Neuronal stem cell (in vitro differentiated cells): ENCODE data around the gene TMED9.
A peak's percentile ranks its signal among the peaks of the same experiment; 100 is the strongest.

ENCODE experiments used
- DNase-seq: peaks from one replicate; pipeline ENCODE4 v3.0.0-alpha.2; 2013; ENCODE audit warnings: low spot score
- H2AFZ ChIP-seq: one replicate; pipeline ENCODE4 v1.6.1; 2013; ENCODE audit warnings: mild to moderate bottlenecking, low read length, inconsistent platforms
- H2AK5ac ChIP-seq: 2 replicates; pipeline ENCODE4 v1.6.1; 2013; ENCODE audit warnings: low read depth, mild to moderate bottlenecking, inconsistent platforms, low read length, moderate library complexity, mixed read lengths
- H2BK120ac ChIP-seq: 2 replicates; pipeline ENCODE4 v1.6.1; 2013; ENCODE audit warnings: low read depth, mild to moderate bottlenecking, inconsistent platforms, low read length, moderate library complexity, mixed read lengths
- H2BK12ac ChIP-seq: one replicate; pipeline ENCODE4 v1.6.1; 2013; ENCODE audit warnings: low read length, inconsistent platforms
- H2BK15ac ChIP-seq: 2 replicates; pipeline ENCODE4 v1.6.1; 2013; ENCODE audit warnings: mild to moderate bottlenecking, low read length, inconsistent platforms, mixed read lengths
- H2BK5ac ChIP-seq: one replicate; pipeline ENCODE4 v1.6.1; 2013; ENCODE audit warnings: inconsistent platforms, mild to moderate bottlenecking, low read length, moderate library complexity
- H3K14ac ChIP-seq: one replicate; pipeline ENCODE4 v1.6.1; 2013; ENCODE audit warnings: low read length, inconsistent platforms
- H3K18ac ChIP-seq: 2 replicates; pipeline ENCODE4 v1.6.1; 2013; ENCODE audit warnings: low read length, inconsistent platforms
- H3K23ac ChIP-seq: 2 replicates; pipeline ENCODE4 v1.6.1; 2013; ENCODE audit warnings: low read depth, mild to moderate bottlenecking, mixed read lengths, low read length, inconsistent platforms; ENCODE audit not compliant: poor library complexity
- H3K27ac ChIP-seq: replicated peaks from 3 replicates; pipeline ENCODE4 v1.5.1; 2013; ENCODE audit warnings: low read length, inconsistent platforms
- H3K27me3 ChIP-seq, 3 experiments: 2 replicates each; pipeline ENCODE4 v1.6.1; 2013; ENCODE audit warnings: low read length in 3 of 3, mild to moderate bottlenecking in 2 of 3, inconsistent platforms in 1 of 3, low read depth in 1 of 3, mixed read lengths in 1 of 3, moderate library complexity in 1 of 3; ENCODE audit not compliant: control insufficient read depth in 3 of 3, insufficient read depth in 3 of 3
- H3K36me3 ChIP-seq, 2 donors: replicated peaks in 1 of 2; 2 replicates each; pipeline ENCODE4 v1.6.1; 2013; ENCODE audit warnings: low read length in 2 of 2; ENCODE audit not compliant: control insufficient read depth in 2 of 2, insufficient read depth in 2 of 2
- H3K4ac ChIP-seq: 2 replicates; pipeline ENCODE4 v1.6.1; 2013; ENCODE audit warnings: inconsistent platforms, mild to moderate bottlenecking, low read length, moderate library complexity
- H3K4me1 ChIP-seq, 2 donors: 1 replicate in 1 of 2; 2 replicates in 1 of 2; pipeline ENCODE4 v1.6.1; 2013; ENCODE audit warnings: low read length in 2 of 2, low read depth in 1 of 2; ENCODE audit not compliant: control insufficient read depth in 2 of 2, insufficient read depth in 1 of 2
- H3K4me2 ChIP-seq: one replicate; pipeline ENCODE4 v1.6.1; 2013; ENCODE audit warnings: mild to moderate bottlenecking, low read length, inconsistent platforms; ENCODE audit not compliant: insufficient read depth, poor library complexity, severe bottlenecking
- H3K4me3 ChIP-seq, 2 donors: 2 replicates each; pipeline ENCODE4 v1.5.1; 2013; ENCODE audit warnings: low read length in 2 of 2, mild to moderate bottlenecking in 2 of 2, inconsistent platforms in 1 of 2, moderate library complexity in 1 of 2
- H3K79me1 ChIP-seq: one replicate; pipeline ENCODE4 v1.6.1; 2013; ENCODE audit warnings: low read depth, mild to moderate bottlenecking, inconsistent platforms, low read length, moderate library complexity
- H3K9ac ChIP-seq: one replicate; pipeline ENCODE4 v1.6.1; 2013; ENCODE audit warnings: mild to moderate bottlenecking, low read depth, low read length, inconsistent platforms; ENCODE audit not compliant: poor library complexity
- H3K9me3 ChIP-seq, 2 donors: replicated peaks in 1 of 2; 2 replicates each; pipeline versions ENCODE3 to v1.6.1; 2013; ENCODE audit warnings: low read length in 2 of 2, mild to moderate bottlenecking in 2 of 2, inconsistent platforms in 1 of 2, low read depth in 1 of 2, mixed read lengths in 1 of 2, moderate library complexity in 1 of 2; ENCODE audit not compliant: control insufficient read depth in 2 of 2, insufficient read depth in 1 of 2
- H4K8ac ChIP-seq: one replicate; pipeline ENCODE4 v1.6.1; 2013; ENCODE audit warnings: low read depth, mild to moderate bottlenecking, inconsistent platforms, low read length, moderate library complexity
- H4K91ac ChIP-seq: one replicate; pipeline ENCODE4 v1.6.1; 2013; ENCODE audit warnings: low read length, low read depth, mild to moderate bottlenecking, inconsistent platforms; ENCODE audit not compliant: poor library complexity
- WGBS, 2 donors: extraction: QIAGEN DNeasy Blood & Tissue Kit; methylation state at CpG; one replicate each; pipeline ENCODE4 v1.1.7; 2013; ENCODE audit warnings: missing lambda C conversion rate in 2 of 2, mixed read lengths in 1 of 2; ENCODE audit not compliant: insufficient read length in 2 of 2, insufficient replicate concordance in 1 of 2; ENCODE audit errors: extremely low coverage in 2 of 2; 5-methylcytosine and 5-hydroxymethylcytosine counted together

Gene TMED9

GRCh38 chr5:177546258-177546741 lies 45.7 kb upstream of the TMED9 start:
- H3K36me3 ChIP-seq = peaks cover 6 to 60% of the 10 kb centered on the region in 2 donors
- no peak overlapping the region for H2AK5ac ChIP-seq
- H2BK15ac ChIP-seq = no peak overlapping the region
- no peak overlapping the region for H3K9ac ChIP-seq
- no CpG with 5 or more reads among the region's 1 CpG for WGBS, 2 donors
- H3K14ac ChIP-seq = no peak overlapping the region
- no peaks in the 10 kb centered on the region for H3K27me3 ChIP-seq
- no peak overlapping the region for H3K23ac ChIP-seq
- H2AFZ ChIP-seq = no peak overlapping the region
- H3K9me3 ChIP-seq = no peaks in the 10 kb centered on the region
- H3K4me1 ChIP-seq = peaks cover 17 to 27% of the 10 kb centered on the region in 2 donors
- H3K4ac ChIP-seq = no peak overlapping the region
- H2BK120ac ChIP-seq = no peak overlapping the region
- H2BK12ac ChIP-seq = no peak overlapping the region
- no peak overlapping the region for H3K18ac ChIP-seq
- no peak for DNase-seq
- no peak overlapping the region for H4K8ac ChIP-seq
- no peak overlapping the region for H3K4me3 ChIP-seq
- no peaks in the 10 kb centered on the region for H3K79me1 ChIP-seq
- no peak overlapping the region for H4K91ac ChIP-seq
- H3K4me2 ChIP-seq = no peak overlapping the region
- no peak overlapping the region for H2BK5ac ChIP-seq
- peak overlapping the region; percentile 14 for H3K27ac ChIP-seq

- H2BK120ac ChIP-seq = no peak overlapping the region
- peaks cover 10 to 62% of the 10 kb centered on the region in 2 donors for H3K36me3 ChIP-seq
- no CpG with 5 or more reads among the region's 3 CpGs for WGBS, 2 donors
- no peak for DNase-seq
- no peak overlapping the region for H2BK15ac ChIP-seq
- H3K14ac ChIP-seq = no peak overlapping the region
- H2AFZ ChIP-seq = no peak overlapping the region
- H2BK5ac ChIP-seq = no peak overlapping the region
- peak overlapping the region; percentile 6 for H3K9ac ChIP-seq
- H2BK12ac ChIP-seq = no peak overlapping the region
- H3K4me1 ChIP-seq = peaks cover 17 to 24% of the 10 kb centered on the region in 2 donors
- H3K4ac ChIP-seq = no peak overlapping the region
- H3K4me3 ChIP-seq = no peak overlapping the region
- no peaks in the 10 kb centered on the region for H3K27me3 ChIP-seq
- H3K23ac ChIP-seq = no peak overlapping the region
- H4K91ac ChIP-seq = no peak overlapping the region
- H3K79me1 ChIP-seq = no peaks in the 10 kb centered on the region
- no peak overlapping the region for H4K8ac ChIP-seq
- no peak overlapping the region for H3K27ac ChIP-seq
- H3K18ac ChIP-seq = no peak overlapping the region
- no peaks in the 10 kb centered on the region for H3K9me3 ChIP-seq
- H2AK5ac ChIP-seq = no peak overlapping the region
- H3K4me2 ChIP-seq = no peak overlapping the region
Observed at GRCh38 chr5:177547736-177548135, 44.3 kb upstream of the TMED9 start.

- H3K27ac ChIP-seq = no peak overlapping the region
- no peak overlapping the region for H2BK15ac ChIP-seq
- H3K79me1 ChIP-seq = peaks cover 3% of the 10 kb centered on the region
- no peaks in the 10 kb centered on the region for H3K27me3 ChIP-seq
- no peak overlapping the region for H3K9ac ChIP-seq
- no peak overlapping the region for H2AFZ ChIP-seq
- H3K14ac ChIP-seq = no peak overlapping the region
- H3K4ac ChIP-seq = no peak overlapping the region
- H2BK12ac ChIP-seq = no peak overlapping the region
- H3K23ac ChIP-seq = no peak overlapping the region
- H4K8ac ChIP-seq = no peak overlapping the region
- H3K36me3 ChIP-seq = peaks cover 10 to 61% of the 10 kb centered on the region in 2 donors
- no peak for DNase-seq
- H3K18ac ChIP-seq = no peak overlapping the region
- H2BK5ac ChIP-seq = no peak overlapping the region
- H3K4me2 ChIP-seq = no peak overlapping the region
- H2BK120ac ChIP-seq = no peak overlapping the region
- no peak overlapping the region for H2AK5ac ChIP-seq
- WGBS, 2 donors = no CpG with 5 or more reads among the region's 1 CpG
- no peak overlapping the region for H3K4me3 ChIP-seq
- no peak overlapping the region for H4K91ac ChIP-seq
- H3K4me1 ChIP-seq = peaks cover 21 to 25% of the 10 kb centered on the region in 2 donors
- no peaks in the 10 kb centered on the region for H3K9me3 ChIP-seq
Observed at GRCh38 chr5:177548495-177548894, 43.5 kb upstream of the TMED9 start.

GRCh38 chr5:177550122-177550521 lies 41.9 kb upstream of the TMED9 start:
- Histone ChIP-seq H3K18ac (no peak overlapping the region), H2BK120ac (no peak overlapping the region), H3K27ac (no peak overlapping the region), H3K23ac (no peak overlapping the region), H3K9ac (no peak overlapping the region), H3K36me3 (peaks cover 10 to 53% of the 10 kb centered on the region in 2 donors), H2AK5ac (no peak overlapping the region), H4K91ac (no peak overlapping the region), H3K9me3 (no peaks in the 10 kb centered on the region), H3K4me2 (no peak overlapping the region), H3K79me1 (peaks cover 3% of the 10 kb centered on the region), H3K4me1 (peaks cover 18 to 21% of the 10 kb centered on the region in 2 donors), H3K4me3 (no peak overlapping the region), H3K14ac (no peak overlapping the region), H2BK12ac (no peak overlapping the region), H4K8ac (no peak overlapping the region), H2BK15ac (no peak overlapping the region), H3K4ac (no peak overlapping the region), H3K27me3 (no peaks in the 10 kb centered on the region), H2BK5ac (no peak overlapping the region), H2AFZ (no peak overlapping the region)
- no peak for DNase-seq
- no CpG with 5 or more reads among the region's 1 CpG for WGBS, 2 donors
